Colonic mucosa (tissue), 4 donors: ENCODE data around the gene ODC1. TPM values are rescaled to one million over a fixed set of nuclear protein-coding genes. Genes with fewer than 3 reads are reported as not detected.

Experiments used
- DNase-seq: peaks from one replicate; pipeline ENCODE4 v3.0.0-alpha.2; 2020
- H3K27ac ChIP-seq: fragments of 200-600 bp; one replicate; pipeline ENCODE4 v1.8.0; 2021
- H3K27me3 ChIP-seq: fragments of 200-600 bp; one replicate; pipeline ENCODE4 v1.8.0; 2021
- H3K36me3 ChIP-seq: fragments of 200-600 bp; one replicate; pipeline ENCODE4 v1.8.0; 2021
- H3K4me1 ChIP-seq: fragments of 200-600 bp; one replicate; pipeline ENCODE4 v1.8.0; 2021; ENCODE audit warnings: mild to moderate bottlenecking
- H3K4me3 ChIP-seq: fragments of 200-600 bp; one replicate; pipeline ENCODE4 v1.8.0; 2021
- H3K9ac ChIP-seq, 2 donors: one replicate each; pipeline ENCODE4 v1.7.0; 2013; ENCODE audit warnings: control low read depth in 2 of 2, low read depth in 2 of 2, low read length in 2 of 2
- H3K9me3 ChIP-seq: fragments of 200-600 bp; one replicate; pipeline ENCODE4 v1.8.0; 2021
- CTCF ChIP-seq: fragments of 200-600 bp; IDR thresholded peaks from one replicate; pipeline ENCODE4 v1.8.0; 2022; ENCODE audit warnings: antibody characterized with exemption, mild to moderate bottlenecking
- intact Hi-C: fragments of 100-400 bp; cut with DNase I; formaldehyde crosslinking; loops from one replicate; pipeline ENCODE4 v1.14.1; 2022
- total RNA-seq, 2 donors: library from RNA; stranded (reverse); fragmentation: NEBNext Ultra II Directional in 1 of 2; extraction: Animal tissue kit (Norgen Biotek cat#: 25700) in 1 of 2; gene quantifications; one replicate each; pipeline ENCODE4 v1.2.1, GENCODE V29; 2021
- donor health status: healthy.
- donor health status: DM: no; HTN: no; CAD: no.
- donor health status: DM: no; HTN: no; CAD: no.

Gene ODC1
- total RNA-seq, 2 donors from 2014 or later = 45.8 to 107 TPM

GRCh38 chr2:10407841-10408648 lies 40.1 kb downstream of the ODC1 start:
- Histone ChIP-seq H3K4me3 (no peak overlapping the region), H3K27me3 (no peaks in the 10 kb centered on the region), H3K4me1 (peaks cover 6% of the 10 kb centered on the region), H3K27ac (peak overlapping the region; percentile 74), H3K9me3 (no peaks in the 10 kb centered on the region), H3K36me3 (no peaks in the 10 kb centered on the region), H3K9ac (peak overlapping the region in 1 of 2 donors; percentile 60)
- peak; percentile 85 for DNase-seq
- intact Hi-C loops = no loop called here
- TF ChIP-seq CTCF = no peak

GRCh38 chr2:10407432-10407831 lies 40.7 kb downstream of the ODC1 start:
- no peaks in the 10 kb centered on the region for H3K27me3 ChIP-seq
- no peaks in the 10 kb centered on the region for H3K36me3 ChIP-seq
- H3K4me3 ChIP-seq = no peak overlapping the region
- DNase-seq = no peak
- H3K9ac ChIP-seq = peak overlapping the region in 1 of 2 donors; percentile 60
- no peak for TF ChIP-seq CTCF
- H3K9me3 ChIP-seq = no peaks in the 10 kb centered on the region
- H3K4me1 ChIP-seq = peaks cover 6% of the 10 kb centered on the region
- intact Hi-C loops = no loop called here
- peak overlapping the region; percentile 74 for H3K27ac ChIP-seq

- Histone ChIP-seq H3K4me1 (peaks cover 6% of the 10 kb centered on the region), H3K9me3 (no peaks in the 10 kb centered on the region), H3K9ac (no peak overlapping the region), H3K4me3 (no peak overlapping the region), H3K27me3 (no peaks in the 10 kb centered on the region), H3K27ac (no peak overlapping the region), H3K36me3 (no peaks in the 10 kb centered on the region)
- TF ChIP-seq CTCF = no peak
- no peak for DNase-seq
- intact Hi-C loops = no loop called here
Measured at GRCh38 chr2:10406491-10407188, 41.5 kb downstream of the ODC1 start.

- Histone ChIP-seq H3K9me3 (no peaks in the 10 kb centered on the region), H3K4me3 (no peak overlapping the region), H3K27ac (no peak overlapping the region), H3K36me3 (no peaks in the 10 kb centered on the region), H3K27me3 (no peaks in the 10 kb centered on the region), H3K9ac (no peak overlapping the region), H3K4me1 (peaks cover 9% of the 10 kb centered on the region)
- no peak for DNase-seq
- intact Hi-C loops = no loop called here
- TF ChIP-seq CTCF = no peak
Measured at GRCh38 chr2:10406016-10406415, 42.1 kb downstream of the ODC1 start.

- no peak overlapping the region for H3K4me3 ChIP-seq
- no peak for DNase-seq
- intact Hi-C loops = no loop called here
- H3K27ac ChIP-seq = no peak overlapping the region
- no peaks in the 10 kb centered on the region for H3K27me3 ChIP-seq
- no peaks in the 10 kb centered on the region for H3K9me3 ChIP-seq
- TF ChIP-seq CTCF = no peak
- peaks cover 15% of the 10 kb centered on the region for H3K4me1 ChIP-seq
- H3K36me3 ChIP-seq = no peaks in the 10 kb centered on the region
- H3K9ac ChIP-seq = no peak overlapping the region
Measured at GRCh38 chr2:10405448-10405847, 42.7 kb downstream of the ODC1 start.
